ENCODE results near the gene SLC39A2.
"Not testable (repeated sequence)": the region's sequence is repeated elsewhere in the genome, so short reads cannot be mapped to it uniquely, and the experiment has no call there.

The SLC39A2 gene, protein sequence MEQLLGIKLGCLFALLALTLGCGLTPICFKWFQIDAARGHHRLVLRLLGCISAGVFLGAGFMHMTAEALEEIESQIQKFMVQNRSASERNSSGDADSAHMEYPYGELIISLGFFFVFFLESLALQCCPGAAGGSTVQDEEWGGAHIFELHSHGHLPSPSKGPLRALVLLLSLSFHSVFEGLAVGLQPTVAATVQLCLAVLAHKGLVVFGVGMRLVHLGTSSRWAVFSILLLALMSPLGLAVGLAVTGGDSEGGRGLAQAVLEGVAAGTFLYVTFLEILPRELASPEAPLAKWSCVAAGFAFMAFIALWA

DNA sequence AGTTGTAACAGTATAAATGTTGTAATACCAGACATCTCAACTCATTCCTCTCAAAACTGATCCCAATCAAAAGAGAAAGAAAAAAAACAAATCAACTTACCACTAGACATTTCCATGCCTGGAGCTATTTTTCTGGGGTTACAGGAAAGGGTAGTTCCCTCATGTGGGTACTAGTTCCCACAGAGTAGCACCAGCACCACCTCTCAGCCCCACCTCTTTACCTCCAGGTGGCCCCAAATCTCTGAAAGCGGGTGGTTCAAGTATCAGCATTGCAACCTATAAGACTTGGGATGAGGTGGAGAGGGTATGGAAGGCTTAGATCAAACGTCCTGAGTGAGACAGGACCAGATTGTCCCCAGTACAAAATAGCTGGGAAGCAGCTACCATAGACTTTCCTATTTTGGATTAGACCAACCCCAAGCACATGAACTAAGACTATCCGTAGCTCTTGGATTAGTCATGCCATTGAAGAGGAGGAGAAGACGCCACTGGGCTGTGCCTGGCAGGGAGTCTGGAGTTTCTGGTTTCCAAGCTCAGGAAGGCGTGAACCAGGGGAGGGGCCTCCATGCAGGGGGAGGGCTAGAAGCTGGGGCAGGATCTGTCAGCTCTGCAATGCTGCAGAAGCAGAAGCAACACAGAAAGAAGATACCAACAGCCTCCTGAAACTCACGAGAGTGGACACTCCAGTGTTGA lies at the start of gene SLC39A2:
Gene SLC39A2 (plus strand): TSS at position 620 of the 693 bp plus-strand sequence. CDS start 154 bp downstream, outside the sequence.
- peak; percentile 87 for DNase-seq (ENCODE audit: low read depth, low spot score)

DNA sequence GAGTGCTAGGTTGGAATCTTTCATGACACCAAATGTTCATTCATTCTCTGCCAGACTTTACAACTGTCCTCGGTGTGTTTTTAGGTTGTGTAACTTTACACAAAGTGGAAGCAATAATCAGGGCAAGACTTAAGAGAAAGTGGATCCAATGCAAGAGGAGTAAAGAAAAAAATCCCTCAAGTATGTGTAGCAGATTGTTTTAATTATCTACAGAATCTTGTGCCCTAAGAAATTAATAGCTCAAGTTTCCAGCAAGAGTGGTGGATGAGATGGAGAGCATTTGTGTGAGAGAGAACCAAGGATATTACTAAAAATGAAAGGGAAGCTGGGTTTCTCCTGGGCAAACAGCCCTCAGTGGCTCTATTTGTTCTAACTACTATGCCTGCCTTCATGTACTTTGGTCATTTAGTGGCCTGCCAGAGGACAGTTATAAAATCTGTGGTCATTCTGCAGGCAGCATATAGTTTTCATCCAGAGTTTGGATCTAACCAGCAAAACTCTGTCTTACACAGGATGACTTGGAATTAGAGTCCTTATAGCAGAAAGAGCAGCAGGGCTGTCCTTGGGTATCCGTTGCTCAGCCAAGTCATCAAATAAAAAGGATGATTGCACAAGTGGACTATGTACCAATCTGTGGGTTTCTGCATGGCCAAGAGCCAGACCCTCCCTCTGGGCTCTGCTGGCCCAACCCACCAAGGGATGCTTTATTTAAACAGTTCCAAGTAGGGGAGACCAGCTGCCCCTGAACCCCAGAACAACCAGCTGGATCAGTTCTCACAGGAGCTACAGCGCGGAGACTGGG lies 44.2 kb upstream of the SLC39A2 start, which contains the start of gene RNASE2:
Gene RNASE2 (plus strand): TSS at position 752 of the 802 bp plus-strand sequence. CDS start 285 bp downstream, outside the sequence.
- not testable (repeated sequence) for DNase-seq (ENCODE audit: low read depth, low spot score)

DNA sequence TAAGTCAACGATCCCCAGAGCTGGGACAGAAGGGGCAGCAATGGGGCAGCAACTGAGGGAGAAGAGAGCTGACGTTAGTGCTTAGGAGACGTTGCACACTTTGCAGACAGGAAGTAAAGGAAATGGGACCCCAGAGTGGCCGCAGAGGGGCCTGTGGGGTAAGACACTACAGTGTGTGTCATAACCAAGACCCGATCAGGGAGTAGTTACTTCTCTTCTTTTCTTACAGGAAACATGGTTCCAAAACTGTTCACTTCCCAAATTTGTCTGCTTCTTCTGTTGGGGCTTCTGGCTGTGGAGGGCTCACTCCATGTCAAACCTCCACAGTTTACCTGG lies 43.6 kb upstream of the SLC39A2 start:
- DNase-seq (ENCODE audit: low read depth, low spot score), result not testable (repeated sequence)

DNA sequence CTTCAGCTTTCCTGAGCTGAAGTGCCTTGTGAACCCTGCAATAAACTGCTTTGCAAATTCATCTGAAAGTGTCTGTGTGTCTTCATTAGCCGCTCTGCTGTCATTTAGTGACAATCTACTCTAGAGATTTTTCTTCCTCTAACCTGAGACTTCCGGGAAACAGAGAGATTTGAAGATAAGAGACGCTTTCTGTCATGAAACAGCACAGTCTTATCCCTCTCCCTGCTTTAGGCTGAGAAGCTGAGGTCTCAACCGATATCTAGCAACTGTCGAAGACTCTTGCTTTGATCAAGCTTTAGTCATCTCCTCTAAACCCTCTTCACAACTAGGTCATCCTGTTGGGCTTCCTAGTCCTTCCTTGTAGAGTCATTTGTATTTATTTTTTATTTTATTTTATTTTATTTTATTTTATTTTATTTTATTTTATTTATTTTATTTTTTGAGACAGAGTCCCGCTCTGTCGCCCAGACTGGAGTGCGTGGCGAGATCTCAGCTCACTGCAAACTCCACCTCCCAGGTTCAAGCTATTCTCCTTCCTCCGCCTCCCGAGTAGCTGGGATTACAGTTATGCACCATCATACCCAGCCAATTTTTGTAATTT lies 42.6 kb upstream of the SLC39A2 start:
- DNase-seq (ENCODE audit: low read depth, low spot score), result no peak

DNA sequence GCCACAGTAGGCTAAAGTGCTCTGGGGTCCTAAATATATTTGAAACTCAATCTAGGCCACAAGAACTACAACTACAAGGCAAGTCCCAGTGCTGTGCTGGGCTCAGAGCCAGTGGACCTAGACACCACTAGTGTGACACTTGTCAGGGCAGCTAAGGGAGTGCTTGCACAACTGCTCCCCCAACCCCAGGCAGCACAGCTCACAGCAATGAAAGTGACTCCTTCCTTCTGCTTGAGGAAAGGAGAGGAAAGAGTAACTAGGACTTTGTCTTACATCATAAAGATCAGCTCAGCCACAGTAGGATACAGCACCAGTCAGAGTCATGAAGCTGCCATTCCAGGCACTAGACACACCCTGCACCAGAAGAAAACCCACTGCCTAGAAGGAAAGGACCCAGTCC lies 40.1 kb upstream of the SLC39A2 start:
- not testable (repeated sequence) for DNase-seq (ENCODE audit: low read depth, low spot score)

DNA sequence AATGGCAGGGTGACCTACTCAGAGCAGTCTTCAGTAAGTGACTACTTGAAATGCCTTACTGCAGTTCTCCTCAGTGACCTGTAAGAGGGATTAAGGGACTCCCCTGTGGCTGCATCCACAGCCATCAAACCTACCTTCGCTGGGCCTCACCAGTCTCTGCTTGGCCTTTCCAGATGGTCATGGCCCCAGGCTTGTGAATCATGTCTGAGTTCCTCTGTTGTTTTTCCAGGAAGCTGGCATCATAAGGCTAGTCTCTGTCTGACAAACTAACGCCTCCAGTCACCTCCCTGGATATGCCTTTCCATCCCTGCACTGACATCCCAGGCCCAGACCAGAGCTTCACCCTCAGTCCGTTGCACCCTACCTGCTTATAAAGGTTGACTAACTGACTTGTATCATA lies 29.8 kb upstream of the SLC39A2 start:
- DNase-seq (ENCODE audit: low read depth, low spot score), result no peak

DNA sequence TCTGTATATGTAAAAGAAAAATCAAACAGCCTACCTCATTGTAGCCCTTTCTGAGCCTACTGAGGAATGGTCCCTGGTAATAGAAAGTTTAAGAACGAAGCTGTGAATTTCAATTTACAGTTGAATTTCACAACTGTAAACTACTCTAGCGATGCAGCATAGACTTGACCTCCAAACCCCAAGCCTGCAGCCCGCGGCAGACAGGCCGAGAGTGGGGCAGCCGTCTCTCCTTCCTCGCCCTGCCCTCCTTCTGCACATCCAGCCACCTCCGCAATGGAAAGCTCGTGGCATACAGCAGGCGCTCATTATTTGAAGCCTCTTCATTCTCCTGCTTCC lies 28.5 kb upstream of the SLC39A2 start:
- DNase-seq (ENCODE audit: low read depth, low spot score), result no peak

DNA sequence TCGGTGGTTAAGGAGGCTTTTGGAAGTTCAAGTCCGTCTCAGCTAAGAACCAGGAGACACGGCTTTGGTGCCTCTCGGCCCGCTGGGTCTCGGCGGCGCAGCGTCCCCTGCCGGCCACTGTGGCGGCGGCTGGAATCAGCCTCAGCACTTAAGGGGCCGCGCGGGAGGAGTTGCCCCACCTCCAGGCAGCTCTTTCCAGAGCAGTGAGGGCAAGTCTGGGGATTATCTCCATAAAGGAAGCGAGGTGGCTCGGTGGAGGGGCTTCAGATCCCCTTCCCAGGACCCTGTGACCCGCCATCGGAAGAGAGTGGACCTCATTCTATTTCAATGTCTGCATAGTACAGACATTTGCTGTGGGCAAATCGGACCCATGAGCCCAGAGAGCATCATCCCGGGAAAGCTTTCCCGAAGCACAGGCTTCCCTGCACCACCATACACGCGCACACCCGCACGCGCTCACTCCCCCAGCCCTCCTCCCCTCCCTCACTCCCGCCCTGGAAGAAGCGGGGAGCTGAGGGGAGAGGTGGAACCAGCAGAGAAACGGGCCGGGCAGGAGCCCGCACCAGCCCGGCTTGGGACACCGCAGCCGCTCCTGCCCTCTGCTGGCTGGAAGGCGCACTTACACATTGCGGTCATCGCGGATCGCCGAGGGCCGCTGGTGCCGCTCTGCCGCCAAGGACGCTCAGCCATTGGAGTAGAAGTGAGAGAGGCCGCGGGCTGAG lies 27.9 kb upstream of the SLC39A2 start:
- DNase-seq (ENCODE audit: low read depth, low spot score), result peak; percentile 97

DNA sequence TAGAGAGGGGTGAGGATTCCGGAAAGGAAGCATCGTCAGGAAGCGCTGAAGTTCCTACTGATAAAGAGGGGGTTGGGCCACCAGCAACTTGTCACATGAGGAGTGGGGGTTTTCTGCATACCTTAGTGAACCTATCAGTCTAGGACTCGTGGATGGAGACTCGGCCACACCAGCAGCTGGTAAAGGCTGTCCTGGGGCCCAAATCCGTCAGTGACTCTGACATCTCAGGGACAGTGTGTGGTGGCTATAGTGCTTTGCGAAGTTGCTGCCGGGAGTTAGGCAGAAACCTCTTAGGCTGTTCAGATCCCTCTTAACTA lies 27.4 kb upstream of the SLC39A2 start:
- DNase-seq (ENCODE audit: low read depth, low spot score), result no peak

DNA sequence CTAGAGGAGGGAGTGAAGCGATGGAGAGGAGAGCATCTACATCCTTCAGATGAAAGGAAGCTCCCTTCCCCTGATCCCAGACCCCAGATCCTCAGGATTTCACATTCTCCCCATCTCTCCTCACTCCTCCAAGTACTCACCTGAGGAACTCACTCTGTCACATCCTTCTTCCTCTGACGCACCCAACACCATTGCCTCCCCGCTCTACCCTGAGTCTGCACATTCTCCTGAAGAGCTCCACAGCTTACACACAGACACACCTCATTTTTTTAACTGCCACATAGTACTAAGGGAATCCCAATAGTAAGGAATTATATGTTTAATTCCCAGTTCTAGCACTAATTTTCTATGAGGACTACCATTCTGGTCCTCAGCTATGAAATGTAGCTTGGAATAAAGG lies 25.6 kb upstream of the SLC39A2 start:
- DNase-seq (ENCODE audit: low read depth, low spot score), result no peak

DNA sequence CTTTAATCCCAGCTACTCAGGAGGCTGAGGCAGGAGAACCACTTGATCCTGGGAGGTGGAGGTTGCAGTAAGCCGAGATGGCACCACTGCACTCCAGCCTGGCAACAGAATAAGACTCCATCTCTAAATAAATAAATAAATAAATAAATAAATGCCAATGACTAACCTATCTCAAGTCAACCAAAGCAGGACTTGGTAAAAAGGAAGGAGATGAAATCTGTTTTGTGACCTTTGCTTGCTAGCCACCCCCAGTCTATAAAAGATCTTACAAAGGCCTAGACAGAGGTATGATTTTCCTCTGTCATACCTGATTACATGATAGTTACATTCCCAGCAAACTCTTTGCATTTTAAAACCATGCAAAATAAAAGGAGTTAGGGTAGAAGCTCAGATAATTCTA lies 22.8 kb upstream of the SLC39A2 start:
- no peak for DNase-seq (ENCODE audit: low read depth, low spot score)

DNA sequence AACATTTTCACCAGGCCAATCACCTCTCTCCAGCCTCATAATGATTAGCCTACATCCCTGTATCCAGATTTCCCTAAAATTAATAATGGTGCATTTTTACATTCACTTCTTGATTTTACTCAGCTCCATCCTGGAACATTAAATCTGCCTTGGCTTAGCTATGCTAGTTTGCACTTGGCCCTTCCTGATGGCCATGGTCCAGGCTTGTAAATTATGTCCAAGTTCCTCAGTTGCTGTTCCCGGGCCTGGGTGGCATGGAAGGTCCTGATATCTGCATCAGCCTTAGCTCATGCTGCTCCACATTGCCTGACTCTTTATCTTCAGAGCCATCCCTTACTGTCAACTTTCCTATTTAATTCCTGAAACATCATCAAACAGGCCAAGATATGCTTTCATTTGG lies 20.4 kb upstream of the SLC39A2 start:
- DNase-seq (ENCODE audit: low read depth, low spot score), result no peak

DNA sequence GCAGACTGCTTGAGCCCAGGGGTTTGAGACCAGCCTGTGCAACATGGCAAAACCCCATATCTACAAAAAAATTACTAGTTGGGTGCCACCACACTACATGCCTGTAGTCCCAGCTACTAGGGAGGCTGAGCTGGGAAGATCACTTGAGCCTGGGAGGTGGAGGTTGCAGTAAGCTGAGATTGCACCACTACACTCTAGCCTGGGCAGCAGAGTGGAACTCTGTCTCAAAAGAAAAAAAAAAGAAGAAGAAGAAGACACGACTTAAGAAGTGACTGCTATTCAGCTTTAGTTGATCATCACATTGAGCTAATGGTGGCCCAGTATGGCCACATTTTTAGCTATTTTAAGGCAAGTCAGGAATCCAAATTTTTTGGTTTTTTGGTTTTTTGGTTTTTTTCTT lies 18.2 kb upstream of the SLC39A2 start:
- DNase-seq (ENCODE audit: low read depth, low spot score), result no peak

DNA sequence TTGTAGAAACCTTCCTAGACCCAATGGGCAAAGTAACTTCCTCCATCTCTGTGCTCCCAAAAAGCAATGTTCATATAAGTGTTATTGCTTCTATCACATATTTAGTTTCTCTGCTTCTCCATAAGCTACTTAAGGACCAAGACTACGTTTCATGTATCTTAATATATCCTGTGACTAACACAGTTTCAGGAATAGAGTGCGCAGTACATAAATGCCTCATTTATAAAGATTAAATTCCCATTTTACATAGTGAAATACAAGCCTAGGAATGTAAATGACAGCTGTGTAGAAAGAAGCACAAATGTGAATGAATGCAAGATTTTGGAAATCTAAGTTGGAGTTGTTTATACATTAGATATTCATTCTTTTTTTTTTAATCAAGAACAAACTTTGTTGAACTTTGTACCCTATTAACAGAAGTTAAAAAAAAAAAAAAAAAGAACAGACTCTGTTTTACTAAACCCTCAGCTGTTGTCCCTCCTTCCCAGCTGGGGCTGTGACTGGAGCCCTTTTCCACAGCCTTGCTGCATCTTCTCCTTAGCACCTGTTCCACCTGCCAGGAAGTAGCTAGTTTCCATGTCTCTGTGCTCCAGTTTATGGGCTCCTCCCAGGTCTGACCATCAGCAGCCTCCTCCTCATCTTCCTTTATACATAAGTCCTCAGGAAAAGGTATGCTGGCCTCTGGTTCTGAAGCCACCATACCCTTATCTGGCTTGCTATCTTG lies 16.3 kb upstream of the SLC39A2 start:
- no peak for DNase-seq (ENCODE audit: low read depth, low spot score)

DNA sequence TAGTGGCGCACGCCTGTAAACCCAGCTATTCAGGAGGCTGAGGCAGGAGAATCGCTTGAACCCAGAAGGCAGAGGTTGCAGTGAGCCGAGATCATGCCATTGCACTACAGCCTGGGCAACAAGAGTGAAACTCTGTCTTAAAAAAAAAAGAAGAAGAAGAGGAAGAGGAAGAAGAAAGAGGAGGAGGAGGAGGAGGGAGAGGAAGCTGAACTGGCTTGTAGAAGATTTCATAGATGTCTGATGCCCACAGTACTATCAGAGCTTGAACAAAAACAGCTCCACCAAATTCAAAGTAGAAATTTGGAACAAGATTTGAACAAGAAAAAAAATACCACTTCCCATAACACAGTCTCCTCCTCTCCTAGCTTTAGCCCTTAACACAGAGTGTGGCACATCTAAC lies 13.4 kb upstream of the SLC39A2 start:
- DNase-seq (ENCODE audit: low read depth, low spot score), result not testable (repeated sequence)

DNA sequence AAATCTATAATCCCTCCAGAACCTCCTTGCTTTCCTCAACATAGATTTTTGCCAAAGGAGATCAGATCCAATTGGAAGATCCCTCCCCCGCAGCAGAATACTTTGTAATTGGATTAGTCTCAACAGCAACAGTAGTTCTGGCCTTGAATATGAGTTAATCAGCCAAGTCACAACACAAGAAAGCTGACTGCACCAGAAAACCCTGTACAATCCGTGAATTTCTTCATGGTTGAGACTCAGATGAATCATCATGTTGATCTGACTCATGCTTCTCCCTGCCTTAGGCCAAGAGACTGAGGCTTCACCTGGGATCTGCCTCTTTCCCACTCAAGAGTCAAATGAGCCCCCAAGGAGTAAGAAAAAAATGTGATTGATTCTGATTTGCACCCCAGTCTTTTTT lies 12.3 kb upstream of the SLC39A2 start:
- no peak for DNase-seq (ENCODE audit: low read depth, low spot score)

DNA sequence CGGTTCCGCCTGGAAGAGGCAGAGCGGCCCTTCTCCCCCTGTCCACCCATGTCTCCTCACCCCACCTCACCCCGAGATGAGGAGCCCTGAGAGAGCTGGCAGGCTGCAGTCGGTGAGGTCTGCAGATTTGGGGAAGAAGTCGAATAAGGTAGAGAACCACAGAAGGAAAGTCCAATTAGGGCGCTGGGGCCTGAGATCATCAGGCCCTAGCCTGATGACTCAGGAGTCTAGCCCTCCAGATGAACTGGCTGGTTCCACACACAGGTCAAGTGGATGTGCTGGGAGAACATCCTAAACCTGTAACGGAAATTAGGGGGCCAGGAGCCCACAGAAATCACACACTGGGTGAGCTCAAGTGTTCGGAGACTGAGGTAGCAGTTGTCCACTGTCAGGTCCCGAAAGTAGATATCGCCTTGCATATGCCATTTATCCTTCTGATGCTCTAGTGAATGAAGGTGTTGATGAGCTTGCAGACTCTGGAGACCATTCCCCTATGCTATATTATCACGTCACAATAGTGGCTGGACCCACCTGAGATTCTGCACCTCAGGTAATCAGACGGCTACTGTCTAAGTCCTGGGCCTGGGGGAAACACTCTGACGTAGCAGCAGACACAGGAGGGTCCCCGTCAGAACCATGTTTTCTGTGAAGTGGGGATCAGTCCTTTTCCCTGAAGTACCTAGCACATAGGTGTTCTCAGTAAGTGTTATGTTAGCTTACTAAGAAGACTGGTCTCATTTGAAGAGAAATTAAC lies 10.2 kb upstream of the SLC39A2 start:
- DNase-seq (ENCODE audit: low read depth, low spot score), result no peak

DNA sequence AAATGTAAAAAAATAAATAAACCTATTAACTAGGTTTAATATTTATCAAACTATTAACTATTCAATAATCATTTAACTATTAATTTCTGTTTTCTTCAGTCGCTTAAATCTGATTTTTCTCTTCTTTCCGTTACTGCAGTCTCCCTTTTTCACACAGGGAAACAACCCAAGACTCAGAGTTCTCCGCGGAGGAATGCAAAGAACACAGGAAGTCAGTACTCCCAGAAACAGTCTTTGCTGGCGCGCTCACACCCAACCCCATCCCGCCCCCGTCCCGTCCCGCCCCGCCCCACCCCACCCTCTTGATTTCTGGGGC lies 9.7 kb upstream of the SLC39A2 start:
- DNase-seq (ENCODE audit: low read depth, low spot score), result no peak

DNA sequence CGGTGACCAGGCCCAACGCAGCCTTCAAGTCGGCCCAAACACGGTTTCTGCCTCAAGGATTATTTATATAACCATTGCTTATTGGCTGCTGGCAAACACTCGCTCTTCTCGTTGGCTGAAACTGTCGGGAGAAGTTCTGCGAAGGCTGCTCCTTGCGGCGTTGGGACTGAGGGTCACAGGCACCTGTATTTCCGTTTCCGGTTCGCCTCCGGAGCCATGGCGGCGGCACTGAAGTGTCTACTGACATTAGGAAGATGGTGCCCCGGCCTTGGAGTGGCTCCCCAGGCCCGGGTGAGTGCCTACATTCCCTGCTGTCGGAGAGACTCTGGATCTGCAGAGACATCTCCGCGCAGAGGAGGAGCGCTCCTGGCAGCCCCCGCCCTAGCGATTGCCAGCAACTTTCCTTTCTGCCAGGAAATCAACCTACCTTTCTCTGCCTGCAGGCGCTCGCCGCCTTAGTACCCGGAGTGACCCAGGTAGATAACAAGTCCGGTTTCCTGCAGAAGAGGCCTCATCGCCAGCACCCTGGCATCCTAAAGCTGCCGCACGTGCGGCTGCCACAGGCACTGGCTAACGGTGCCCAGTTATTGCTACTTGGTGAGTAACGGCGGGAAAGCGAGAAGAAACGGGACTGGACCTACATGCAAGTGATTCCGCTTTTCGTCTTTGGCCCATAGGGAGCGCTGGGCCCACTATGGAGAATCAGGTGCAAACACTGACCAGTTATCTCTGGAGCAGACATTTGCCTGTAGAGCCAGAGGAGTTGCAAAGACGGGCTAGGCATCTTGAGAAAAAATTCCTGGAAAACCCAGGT lies 9.1 kb upstream of the SLC39A2 start, which contains the start of gene METTL17:
Gene METTL17 (plus strand): TSS at position 194 of the 814 bp plus-strand sequence. CDS start 23 bp downstream, at position 217.
- peak; percentile 97 for DNase-seq (ENCODE audit: low read depth, low spot score)

Data from ELF-1 (cell line).